GM19025 (cell line): ENCODE data around the gene BARHL2.

Experiments
- ATAC-seq: cut with Tn5 transposase; IDR thresholded peaks from one replicate; pipeline ENCODE4 v1.9.1; 2021; ENCODE audit warnings: mild to moderate bottlenecking, low read depth, moderate library complexity; ENCODE audit not compliant: unreplicated experiment

Gene BARHL2

GRCh38 chr1:90716552-90717355 lies at the start of gene BARHL2:
BARHL2 (minus strand) TSS chr1:90717302; CDS start chr1:90717195, 107 bp downstream.
- no peak for ATAC-seq

GRCh38 chr1:90763930-90764329 lies 46.8 kb upstream of the BARHL2 start:
- no peak for ATAC-seq

GRCh38 chr1:90763506-90763905 lies 46.4 kb upstream of the BARHL2 start:
- ATAC-seq, result no peak

- ATAC-seq, result no peak
These were observed 44.9 kb upstream of the BARHL2 start for GRCh38 chr1:90761781-90762589.

GRCh38 chr1:90761156-90761555 lies 44.1 kb upstream of the BARHL2 start:
- ATAC-seq, result no peak

GRCh38 chr1:90753556-90753955 lies 36.5 kb upstream of the BARHL2 start:
- ATAC-seq, result no peak

GRCh38 chr1:90748668-90749067 lies 31.6 kb upstream of the BARHL2 start:
- no peak for ATAC-seq

GRCh38 chr1:90746857-90747256 lies 29.8 kb upstream of the BARHL2 start:
- ATAC-seq, result no peak

- no peak for ATAC-seq
These were observed 28.9 kb upstream of the BARHL2 start for GRCh38 chr1:90745972-90746371.

GRCh38 chr1:90732136-90732535 lies 15.0 kb upstream of the BARHL2 start:
- no peak for ATAC-seq

- no peak for ATAC-seq
These were observed 14.4 kb upstream of the BARHL2 start for GRCh38 chr1:90731382-90732050.

GRCh38 chr1:90730243-90731022 lies 13.3 kb upstream of the BARHL2 start:
- no peak for ATAC-seq

GRCh38 chr1:90729504-90730242 lies 12.6 kb upstream of the BARHL2 start:
- ATAC-seq, result no peak

GRCh38 chr1:90728502-90729287 lies 11.6 kb upstream of the BARHL2 start:
- ATAC-seq, result no peak

- ATAC-seq, result no peak
These were observed 10.9 kb upstream of the BARHL2 start for GRCh38 chr1:90727917-90728501.

GRCh38 chr1:90726986-90727480 lies 9.9 kb upstream of the BARHL2 start:
- ATAC-seq, result no peak

- ATAC-seq, result no peak
These were observed 9.4 kb upstream of the BARHL2 start for GRCh38 chr1:90726425-90726985.
